VCaP (cell line): Measurements from ENCODE around the gene PSMA1.
"Not testable (repeated sequence)": the region's sequence is repeated elsewhere in the genome, so short reads cannot be mapped to it uniquely, and the experiment has no call there.

ENCODE experiments used
- H3K27ac ChIP-seq: fragments of 450-650 bp; 2 replicates; pipeline ENCODE4 v1.5.1; 2017
- CTCF ChIP-seq: fragments of 450-650 bp; conservative IDR thresholded peaks from 2 replicates; pipeline ENCODE4 v1.5.1; 2017; ENCODE audit warnings: mild to moderate bottlenecking, moderate library complexity

Gene PSMA1

DNA sequence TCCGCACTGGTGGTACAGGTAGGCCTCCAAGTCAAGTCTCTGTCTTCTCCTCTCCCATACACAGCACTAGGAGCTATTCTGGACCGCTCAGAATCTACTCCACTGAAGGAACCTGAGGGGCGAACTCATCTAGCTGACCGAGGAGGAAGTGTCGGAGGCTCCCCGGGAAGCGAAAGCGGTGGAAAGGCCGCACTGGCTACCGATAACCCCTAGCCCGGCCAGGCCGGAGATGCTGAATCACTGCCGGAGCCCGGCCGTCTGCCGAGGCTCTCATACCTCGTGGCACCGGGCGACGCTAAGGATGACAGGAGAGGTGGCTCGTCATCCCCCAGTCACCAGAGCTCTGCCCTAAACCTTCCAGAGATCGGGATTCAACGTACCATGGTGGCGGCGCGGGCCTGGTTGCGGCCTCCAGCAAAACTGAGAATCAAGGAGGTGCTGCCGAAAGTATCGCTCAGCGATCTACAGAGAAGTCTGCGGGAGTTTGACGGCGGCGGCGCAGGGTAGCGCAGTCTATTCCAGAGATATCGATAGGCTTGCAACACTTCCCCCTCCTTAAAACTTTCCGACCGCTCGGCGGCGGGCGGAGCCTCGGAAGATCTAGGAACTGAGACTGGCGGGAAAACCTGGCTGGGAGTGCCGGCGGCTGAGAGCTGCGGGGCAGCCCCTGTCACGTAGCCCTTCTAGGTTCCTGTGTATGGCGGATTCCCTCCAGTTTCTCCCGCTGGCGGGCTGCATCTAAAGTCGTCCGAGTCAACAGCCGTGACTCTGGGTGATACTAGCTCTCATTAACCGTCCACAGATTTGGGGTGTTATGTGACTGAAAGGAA lies at the start of gene PSMA1:
TSS of gene PSMA1 (minus strand) at position 470 of the 830 bp plus-strand sequence. CDS start at position 383, 87 bp downstream.
- peak; percentile 27; the same call in 1 of the 2 replicates for TF ChIP-seq CTCF
- peak within 1 kb of the TSS; percentile 92 for H3K27ac ChIP-seq

DNA sequence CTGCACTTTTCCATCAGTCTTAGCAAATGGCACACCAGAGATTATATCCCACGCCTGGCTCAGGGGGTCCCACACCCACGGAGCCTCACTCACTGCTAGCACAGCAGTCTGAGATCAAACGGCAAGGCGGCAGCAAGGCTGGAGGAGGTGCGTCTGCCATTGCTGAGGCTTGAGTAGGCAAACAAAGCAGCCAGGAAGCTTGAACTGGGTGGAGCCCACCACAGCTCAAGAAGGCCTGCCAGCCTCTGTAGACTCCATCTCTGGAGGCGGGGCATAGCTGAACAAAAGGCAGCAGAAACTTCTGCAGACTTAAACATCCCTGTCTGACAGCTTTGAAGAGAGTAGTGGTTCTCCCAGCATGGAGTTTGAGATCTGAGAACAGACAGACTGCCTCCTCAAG lies 49.3 kb upstream of the PSMA1 start:
- H3K27ac ChIP-seq = not testable (repeated sequence)

DNA sequence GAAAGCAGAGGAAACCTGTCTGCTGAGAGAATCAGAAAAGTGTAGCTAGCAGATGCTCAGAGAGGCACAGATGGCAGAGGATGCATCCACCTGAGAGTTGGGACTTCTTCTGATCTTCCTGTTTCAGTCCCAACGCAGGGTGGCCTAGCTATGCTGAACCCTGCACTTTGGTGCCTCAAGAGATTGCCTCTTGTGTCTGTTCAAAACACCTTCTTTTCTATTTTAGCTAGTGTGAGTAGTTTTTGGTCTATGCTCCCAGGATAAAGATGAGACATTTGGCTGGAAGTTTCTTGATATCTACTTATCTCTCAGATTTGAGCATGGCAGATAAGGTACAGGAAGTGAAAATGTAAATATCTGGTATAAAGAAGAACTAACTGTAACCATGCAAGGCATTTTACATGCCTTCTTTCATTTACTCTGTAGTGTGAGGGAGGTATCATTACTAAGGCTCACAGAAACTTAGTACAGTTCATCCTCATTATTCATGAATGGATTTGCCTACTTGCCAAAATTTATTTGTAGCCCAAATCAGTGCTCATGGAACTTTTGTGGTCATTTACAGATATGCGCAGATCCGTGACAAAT lies 47.0 kb upstream of the PSMA1 start:
- H3K27ac ChIP-seq = peak overlapping the region; percentile 83
- no peak for TF ChIP-seq CTCF

GRCh38 chr11:14566331-14567063 lies 46.3 kb upstream of the PSMA1 start:
- no peak for TF ChIP-seq CTCF
- peak overlapping the region; percentile 83 for H3K27ac ChIP-seq

GRCh38 chr11:14565845-14566244 lies 45.7 kb upstream of the PSMA1 start:
- H3K27ac ChIP-seq = peak overlapping the region; percentile 83

GRCh38 chr11:14555818-14556217 lies 35.6 kb upstream of the PSMA1 start:
- H3K27ac ChIP-seq = peak overlapping the region; percentile 46
- TF ChIP-seq CTCF = no peak

More at GRCh38 chr11:14565845-14566244, 45.7 kb upstream of the PSMA1 start:
- TF ChIP-seq CTCF = no peak

- peak overlapping the region; percentile 46 for H3K27ac ChIP-seq
- TF ChIP-seq CTCF = no peak
Observed at GRCh38 chr11:14554959-14555358, 34.8 kb upstream of the PSMA1 start.
